ENCODE data around the gene ALDH1A3.

DNA sequence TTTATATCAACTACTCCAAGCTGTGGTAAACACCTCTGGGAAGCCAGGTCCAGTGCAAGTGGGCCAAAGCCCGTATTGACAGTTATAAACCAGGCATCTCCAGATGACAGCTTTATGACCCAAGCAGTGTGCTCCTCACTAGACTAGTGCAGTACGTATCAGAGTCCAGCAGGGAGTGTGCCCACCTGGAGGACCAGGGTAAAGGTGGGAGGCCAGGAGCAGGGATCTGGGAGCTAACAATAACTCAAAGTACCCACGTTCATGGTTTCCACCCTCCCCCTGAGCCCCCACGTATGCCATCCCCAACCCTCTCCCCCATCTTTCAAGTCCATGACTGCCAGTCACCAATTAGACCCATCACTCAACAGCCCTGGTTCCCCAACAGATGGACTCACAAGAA, 27.0 kb upstream of the ALDH1A3 start:
- TF ChIP-seq SRF (IDR thresholded peaks at IDR 0.05; ENCODE audit: low read depth): no peak
- TF ChIP-seq EGR1 (IDR thresholded peaks at IDR 0.05; ENCODE audit: low read depth): no peak

All from HCT116 (cell line).